A549 (cell line): ENCODE measurements around the gene CADM2.

Experiments
- CHD2 ChIP-seq: fragments of 150-350 bp; IDR thresholded peaks from 2 replicates; pipeline ENCODE4 v1.6.1; 2014; ENCODE audit warnings: low read length; ENCODE audit not compliant: partially characterized antibody
- HOXA7 ChIP-seq: fragments of 250-450 bp; sonication (Bioruptor Pico); IDR thresholded peaks from 2 replicates; pipeline ENCODE4 v1.5.0; 2020; ENCODE audit warnings: mild to moderate bottlenecking, moderate library complexity
- PHF8 ChIP-seq: fragments of 200-600 bp; sonication (generic); IDR thresholded peaks from 2 replicates; pipeline ENCODE4 v1.6.1; 2016; ENCODE audit warnings: low read depth, mild to moderate bottlenecking, antibody characterized with exemption, moderate library complexity, borderline replicate concordance
- POLR2A ChIP-seq: IDR thresholded peaks from 2 replicates; pipeline ENCODE4 v1.6.1; 2012; ENCODE audit warnings: mild to moderate bottlenecking, low read length
- SREBF2 ChIP-seq: fragments of 450-650 bp; IDR thresholded peaks from 2 replicates; pipeline ENCODE4 v1.6.1; 2014; ENCODE audit warnings: mild to moderate bottlenecking, moderate library complexity
- TF ChIP-seq, protein P1 (sequence below): fragments of >200 bp; sonication (Bioruptor Twin); formaldehyde crosslinking; IDR thresholded peaks from 3 replicates; pipeline ENCODE4 v1.5.1; 2016
- TF ChIP-seq, protein P2 (sequence below): IDR thresholded peaks from 2 replicates; pipeline ENCODE4 v1.6.1; 2012
- TF ChIP-seq, protein P3 (sequence below): IDR thresholded peaks from 2 replicates; pipeline ENCODE4 v1.6.1; 2012

DNA sequence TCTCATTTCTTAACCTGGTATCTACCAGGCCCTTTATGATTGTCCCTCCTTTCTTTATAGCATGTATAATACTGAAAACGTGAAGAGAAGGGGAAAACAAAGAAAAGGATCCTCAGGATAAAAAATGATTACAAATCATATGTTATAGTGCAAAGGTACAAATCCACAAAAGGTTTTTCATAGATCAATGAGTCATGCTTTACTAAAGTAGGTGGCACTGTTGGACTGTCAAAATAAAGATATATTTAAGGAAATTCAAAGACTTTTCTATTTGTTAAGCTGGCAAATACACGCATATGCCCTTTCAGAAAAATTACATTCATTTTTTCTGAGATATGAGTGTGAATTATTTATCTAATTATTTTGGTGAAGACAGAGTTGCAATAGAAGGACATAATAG is 151.6 kb downstream of the CADM2 start:
- TF ChIP-seq, protein P1, sequence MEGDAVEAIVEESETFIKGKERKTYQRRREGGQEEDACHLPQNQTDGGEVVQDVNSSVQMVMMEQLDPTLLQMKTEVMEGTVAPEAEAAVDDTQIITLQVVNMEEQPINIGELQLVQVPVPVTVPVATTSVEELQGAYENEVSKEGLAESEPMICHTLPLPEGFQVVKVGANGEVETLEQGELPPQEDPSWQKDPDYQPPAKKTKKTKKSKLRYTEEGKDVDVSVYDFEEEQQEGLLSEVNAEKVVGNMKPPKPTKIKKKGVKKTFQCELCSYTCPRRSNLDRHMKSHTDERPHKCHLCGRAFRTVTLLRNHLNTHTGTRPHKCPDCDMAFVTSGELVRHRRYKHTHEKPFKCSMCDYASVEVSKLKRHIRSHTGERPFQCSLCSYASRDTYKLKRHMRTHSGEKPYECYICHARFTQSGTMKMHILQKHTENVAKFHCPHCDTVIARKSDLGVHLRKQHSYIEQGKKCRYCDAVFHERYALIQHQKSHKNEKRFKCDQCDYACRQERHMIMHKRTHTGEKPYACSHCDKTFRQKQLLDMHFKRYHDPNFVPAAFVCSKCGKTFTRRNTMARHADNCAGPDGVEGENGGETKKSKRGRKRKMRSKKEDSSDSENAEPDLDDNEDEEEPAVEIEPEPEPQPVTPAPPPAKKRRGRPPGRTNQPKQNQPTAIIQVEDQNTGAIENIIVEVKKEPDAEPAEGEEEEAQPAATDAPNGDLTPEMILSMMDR = no peak
- TF ChIP-seq, protein P2, sequence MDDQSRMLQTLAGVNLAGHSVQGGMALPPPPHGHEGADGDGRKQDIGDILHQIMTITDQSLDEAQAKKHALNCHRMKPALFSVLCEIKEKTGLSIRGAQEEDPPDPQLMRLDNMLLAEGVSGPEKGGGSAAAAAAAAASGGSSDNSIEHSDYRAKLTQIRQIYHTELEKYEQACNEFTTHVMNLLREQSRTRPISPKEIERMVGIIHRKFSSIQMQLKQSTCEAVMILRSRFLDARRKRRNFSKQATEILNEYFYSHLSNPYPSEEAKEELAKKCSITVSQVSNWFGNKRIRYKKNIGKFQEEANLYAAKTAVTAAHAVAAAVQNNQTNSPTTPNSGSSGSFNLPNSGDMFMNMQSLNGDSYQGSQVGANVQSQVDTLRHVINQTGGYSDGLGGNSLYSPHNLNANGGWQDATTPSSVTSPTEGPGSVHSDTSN = no peak
- TF ChIP-seq PHF8 (no peak), CHD2 (no peak), POLR2A (no peak), HOXA7 (no peak), SREBF2 (no peak)
- TF ChIP-seq, protein P3, sequence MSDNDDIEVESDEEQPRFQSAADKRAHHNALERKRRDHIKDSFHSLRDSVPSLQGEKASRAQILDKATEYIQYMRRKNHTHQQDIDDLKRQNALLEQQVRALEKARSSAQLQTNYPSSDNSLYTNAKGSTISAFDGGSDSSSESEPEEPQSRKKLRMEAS = no peak
